Esophagus (tissue), 2 donors: ENCODE results near the gene HDGFL3. TPM values are rescaled to one million over a fixed set of nuclear protein-coding genes. Genes with fewer than 3 reads are reported as not detected.

Experiments
- H3K27ac ChIP-seq, 2 donors: one replicate each; pipeline ENCODE4 v1.5.1; 2013; ENCODE audit warnings: low read depth in 2 of 2, mild to moderate bottlenecking in 2 of 2, inconsistent platforms in 1 of 2, low read length in 1 of 2, moderate library complexity in 1 of 2
- H3K27me3 ChIP-seq, 2 donors: one replicate each; pipeline ENCODE4 v1.6.1; 2013; ENCODE audit warnings: low read length in 2 of 2, control low read depth in 1 of 2, mild to moderate bottlenecking in 1 of 2; ENCODE audit not compliant: insufficient read depth in 2 of 2, control insufficient read depth in 1 of 2
- H3K36me3 ChIP-seq, 2 donors: one replicate each; pipeline ENCODE4 v1.6.1; 2013; ENCODE audit warnings: low read length in 1 of 2; ENCODE audit not compliant: control insufficient read depth in 2 of 2, insufficient read depth in 2 of 2
- H3K4me1 ChIP-seq, 2 donors: one replicate each; pipeline ENCODE4 v1.6.1; 2013; ENCODE audit warnings: low read length in 1 of 2; ENCODE audit not compliant: control insufficient read depth in 2 of 2, insufficient read depth in 2 of 2
- H3K4me3 ChIP-seq, 2 donors: one replicate each; pipeline ENCODE4 v1.5.1; 2013; ENCODE audit warnings: low read length in 2 of 2, mild to moderate bottlenecking in 2 of 2, low read depth in 1 of 2, moderate library complexity in 1 of 2
- H3K9me3 ChIP-seq, 2 donors: one replicate each; pipeline ENCODE4 v1.6.1; 2013; ENCODE audit warnings: mild to moderate bottlenecking in 2 of 2, low read depth in 1 of 2, low read length in 1 of 2, moderate library complexity in 1 of 2; ENCODE audit not compliant: control insufficient read depth in 2 of 2, insufficient read depth in 1 of 2
- WGBS, 2 donors: extraction: QIAGEN DNeasy Blood & Tissue Kit; methylation state at CpG; one replicate each; pipeline ENCODE4 v1.1.7; 2013; 5-methylcytosine and 5-hydroxymethylcytosine counted together
- polyA plus RNA-seq, 2 donors: library from polyadenylated mRNA; stranded (reverse); fragments of 200-250 nt; gene quantifications; one replicate each; pipeline ENCODE4 v1.2.3, GENCODE V29; 2013
- donor health status: healthy with polysubstance abuse.
- donor health status: Bipolar disorder and iron deficiency.

The HDGFL3 gene
- polyA plus RNA-seq, 2 donors = 3.4 to 6.3 TPM

- 74 to 76% methylated on average over 1 of the region's 1 CpG for WGBS, 2 donors
- H3K4me1 ChIP-seq = no peaks in the 10 kb centered on the region
- no peak overlapping the region for H3K4me3 ChIP-seq
- no peaks in the 10 kb centered on the region for H3K36me3 ChIP-seq
- no peaks in the 10 kb centered on the region for H3K9me3 ChIP-seq
- no peaks in the 10 kb centered on the region for H3K27me3 ChIP-seq
- H3K27ac ChIP-seq = no peak overlapping the region
These were observed 8.3 kb downstream of the HDGFL3 start for GRCh38 chr15:83199288-83199687.

GRCh38 chr15:83198476-83198875 is 9.1 kb downstream of the HDGFL3 start:
- H3K4me1 ChIP-seq = no peaks in the 10 kb centered on the region
- H3K9me3 ChIP-seq = no peaks in the 10 kb centered on the region
- H3K27me3 ChIP-seq = no peaks in the 10 kb centered on the region
- H3K27ac ChIP-seq = no peak overlapping the region
- H3K36me3 ChIP-seq = no peaks in the 10 kb centered on the region
- no peak overlapping the region for H3K4me3 ChIP-seq
- 77 to 90% methylated on average over 3 of the region's 3 CpGs for WGBS, 2 donors

- Histone ChIP-seq H3K36me3 (no peaks in the 10 kb centered on the region), H3K9me3 (no peaks in the 10 kb centered on the region), H3K4me1 (no peaks in the 10 kb centered on the region), H3K4me3 (no peak overlapping the region), H3K27ac (no peak overlapping the region), H3K27me3 (no peaks in the 10 kb centered on the region)
- WGBS, 2 donors = 75 to 81% methylated on average over 2 of the region's 2 CpGs
These were observed 13.1 kb downstream of the HDGFL3 start for GRCh38 chr15:83194528-83194927.

- Histone ChIP-seq H3K9me3 (no peaks in the 10 kb centered on the region), H3K4me1 (no peaks in the 10 kb centered on the region), H3K36me3 (no peaks in the 10 kb centered on the region), H3K4me3 (no peak overlapping the region), H3K27ac (no peak overlapping the region), H3K27me3 (no peaks in the 10 kb centered on the region)
- WGBS, 2 donors = 72 to 78% methylated on average over 2 of the region's 2 CpGs
These were observed 13.9 kb downstream of the HDGFL3 start for GRCh38 chr15:83193721-83194120.

GRCh38 chr15:83192742-83193141 is 14.9 kb downstream of the HDGFL3 start:
- no peaks in the 10 kb centered on the region for H3K4me1 ChIP-seq
- H3K4me3 ChIP-seq = no peak overlapping the region
- WGBS, 2 donors = 62 to 80% methylated on average over 2 of the region's 2 CpGs
- no peaks in the 10 kb centered on the region for H3K27me3 ChIP-seq
- H3K27ac ChIP-seq = no peak overlapping the region
- H3K9me3 ChIP-seq = no peaks in the 10 kb centered on the region
- no peaks in the 10 kb centered on the region for H3K36me3 ChIP-seq

GRCh38 chr15:83190450-83190849 is 17.2 kb downstream of the HDGFL3 start:
- Histone ChIP-seq H3K36me3 (no peaks in the 10 kb centered on the region), H3K4me3 (no peak overlapping the region), H3K27me3 (no peaks in the 10 kb centered on the region), H3K27ac (no peak overlapping the region), H3K9me3 (no peaks in the 10 kb centered on the region), H3K4me1 (no peaks in the 10 kb centered on the region)
- WGBS, 2 donors = 91 to 95% methylated on average over 1 of the region's 1 CpG

GRCh38 chr15:83185561-83185960 is 22.1 kb downstream of the HDGFL3 start:
- 92 to 97% methylated on average over 3 of the region's 3 CpGs for WGBS, 2 donors

GRCh38 chr15:83178869-83179325 is 28.7 kb downstream of the HDGFL3 start:
- H3K27me3 ChIP-seq = no peaks in the 10 kb centered on the region
- 94 to 96% methylated on average over 3 of the region's 3 CpGs for WGBS, 2 donors
- H3K27ac ChIP-seq = no peak overlapping the region
- no peaks in the 10 kb centered on the region for H3K36me3 ChIP-seq
- no peaks in the 10 kb centered on the region for H3K9me3 ChIP-seq
- H3K4me3 ChIP-seq = no peak overlapping the region
- H3K4me1 ChIP-seq = no peaks in the 10 kb centered on the region

More at GRCh38 chr15:83185561-83185960, 22.1 kb downstream of the HDGFL3 start:
- Histone ChIP-seq H3K4me3 (no peak overlapping the region), H3K27ac (no peak overlapping the region), H3K36me3 (no peaks in the 10 kb centered on the region), H3K9me3 (no peaks in the 10 kb centered on the region), H3K4me1 (no peaks in the 10 kb centered on the region), H3K27me3 (no peaks in the 10 kb centered on the region)

GRCh38 chr15:83178390-83178789 is 29.2 kb downstream of the HDGFL3 start:
- Histone ChIP-seq H3K9me3 (no peaks in the 10 kb centered on the region), H3K27ac (no peak overlapping the region), H3K36me3 (no peaks in the 10 kb centered on the region), H3K27me3 (no peaks in the 10 kb centered on the region), H3K4me3 (no peak overlapping the region), H3K4me1 (no peaks in the 10 kb centered on the region)
- WGBS, 2 donors = 81 to 82% methylated on average over 2 of the region's 2 CpGs

- no peaks in the 10 kb centered on the region for H3K9me3 ChIP-seq
- H3K36me3 ChIP-seq = no peaks in the 10 kb centered on the region
- no peak overlapping the region for H3K27ac ChIP-seq
- WGBS, 2 donors = 92 to 95% methylated on average over 1 of the region's 1 CpG
- H3K27me3 ChIP-seq = no peaks in the 10 kb centered on the region
- no peak overlapping the region for H3K4me3 ChIP-seq
- H3K4me1 ChIP-seq = no peaks in the 10 kb centered on the region
These were observed 32.7 kb downstream of the HDGFL3 start for GRCh38 chr15:83174891-83175290.
